Measurements from ENCODE around the gene SHLD1.

The SHLD1 gene

GRCh38 chr20:5888041-5888440 is 137.8 kb downstream of the SHLD1 start:
- DNase-seq (ENCODE audit: low spot score) = no peak
- FAIRE-seq = no peak

- FAIRE-seq (no peak), DNase-seq (ENCODE audit: low spot score) (no peak)
Observed at GRCh38 chr20:5890773-5891441, 140.7 kb downstream of the SHLD1 start.

- FAIRE-seq (no peak), DNase-seq (ENCODE audit: low spot score) (no peak)
Observed at GRCh38 chr20:5893052-5893451, 142.9 kb downstream of the SHLD1 start.

GRCh38 chr20:5893621-5894020 is 143.4 kb downstream of the SHLD1 start:
- no peak for FAIRE-seq
- no peak for DNase-seq (ENCODE audit: low spot score)

- FAIRE-seq (no peak), DNase-seq (ENCODE audit: low spot score) (no peak)
Observed at GRCh38 chr20:5895626-5896025, 145.4 kb downstream of the SHLD1 start.

- DNase-seq (ENCODE audit: low spot score) = no peak
- no peak for FAIRE-seq
Observed at GRCh38 chr20:5899444-5899843, 149.2 kb downstream of the SHLD1 start.

- DNase-seq (ENCODE audit: low spot score) (no peak), FAIRE-seq (no peak)
Observed at GRCh38 chr20:5900908-5901307, 150.7 kb downstream of the SHLD1 start.

GRCh38 chr20:5908981-5909380 is 158.8 kb downstream of the SHLD1 start:
- FAIRE-seq (no peak), DNase-seq (ENCODE audit: low spot score) (no peak)

GRCh38 chr20:5910186-5910585 is 160.0 kb downstream of the SHLD1 start:
- no peak for FAIRE-seq
- DNase-seq (ENCODE audit: low spot score) = no peak

GRCh38 chr20:5913166-5913565 is 163.0 kb downstream of the SHLD1 start:
- FAIRE-seq (no peak), DNase-seq (ENCODE audit: low spot score) (no peak)
